Esophagus squamous epithelium (tissue), 5 donors: ENCODE results near the gene CCDC192. TPM values are rescaled to one million over a fixed set of nuclear protein-coding genes. Genes with fewer than 3 reads are reported as not detected.
"Not testable (repeated sequence)": the region's sequence is repeated elsewhere in the genome, so short reads cannot be mapped to it uniquely, and the experiment has no call there.

ENCODE experiments used
- DNase-seq: peaks from one replicate; lab custom pipeline; 2025; lab: John Stamatoyannopoulos, UW
- H3K27ac ChIP-seq, 4 donors: fragments of 200-600 bp; sonication (generic); one replicate each; pipeline ENCODE4 v1.5.1; 2016 to 2019; ENCODE audit warnings: mild to moderate bottlenecking in 1 of 4
- H3K27me3 ChIP-seq, 4 donors: fragments of 200-600 bp; sonication (generic); 1 replicate in 3 of 4; 2 replicates in 1 of 4; pipeline versions ENCODE4 v1.5.1 to v1.6.0; 2017 to 2021; ENCODE audit warnings: antibody characterized with exemption in 1 of 4
- H3K36me3 ChIP-seq, 3 donors: fragments of 200-600 bp; sonication (generic); one replicate each; pipeline ENCODE4 v1.5.1; 2016 to 2019
- H3K4me1 ChIP-seq, 3 donors: fragments of 200-600 bp; sonication (generic); one replicate each; pipeline ENCODE4 v1.5.1; 2017 to 2019
- H3K4me3 ChIP-seq, 4 donors: fragments of 200-600 bp; sonication (generic); 1 replicate in 3 of 4; 2 replicates in 1 of 4; pipeline ENCODE4 v1.5.1; 2016 to 2019; ENCODE audit warnings: mild to moderate bottlenecking in 2 of 4, moderate library complexity in 1 of 4
- H3K9me3 ChIP-seq, 3 donors: fragments of 200-600 bp; sonication (generic); one replicate each; pipeline ENCODE4 v1.5.1; 2016 to 2019
- CTCF ChIP-seq, 6 experiments: fragments of 450-650 bp in 4 of 6; fragments of 200-600 bp in 2 of 6; sonication (generic) in 2 of 6; IDR thresholded peaks; one replicate each; pipeline ENCODE4 v1.5.1; 2016 to 2019; ENCODE audit warnings: antibody characterized with exemption in 6 of 6, mild to moderate bottlenecking in 4 of 6, moderate library complexity in 4 of 6
- POLR2A ChIP-seq, 4 donors: fragments of 450-650 bp; IDR thresholded peaks; one replicate each; pipeline ENCODE4 v1.6.1; 2017; ENCODE audit warnings: antibody characterized with exemption in 4 of 4, mild to moderate bottlenecking in 4 of 4, moderate library complexity in 3 of 4
- WGBS, 2 donors: methylation state at CpG; one replicate each; pipeline ENCODE4 v1.1.5; 2018; 5-methylcytosine and 5-hydroxymethylcytosine counted together
- intact Hi-C: fragments of 100-400 bp; cut with DNase I; formaldehyde crosslinking; loops from one replicate; pipeline ENCODE4 v1.15.0; 2022
- total RNA-seq, 4 donors: library from RNA; depleted of rRNA; stranded (reverse); fragments of >200 nt; gene quantifications; one replicate each; pipeline ENCODE4 v1.1.0, GENCODE V29; 2016
- donor health status: DM: yes; HTN: yes; CAD: no.

Gene CCDC192
- total RNA-seq, 4 donors from 2014 or later: not detected

GRCh38 chr5:127666043-127666716, 37.0 kb upstream of the CCDC192 start:
- H3K4me3 ChIP-seq: no peak overlapping the region
- peaks cover 0 to 9% (median 0%) of the 10 kb centered on the region in 3 donors for H3K4me1 ChIP-seq
- intact Hi-C loops: no loop called here
- H3K27ac ChIP-seq: peak overlapping the region in 1 of 4 donors; percentile 5
- TF ChIP-seq POLR2A (IDR thresholded peaks at IDR 0.05) (no peak), CTCF (IDR thresholded peaks at IDR 0.05) (no peak)
- H3K27me3 ChIP-seq: no peaks in the 10 kb centered on the region
- WGBS, 2 donors: 65 to 91% methylated on average over 3 of the region's 3 CpGs
- H3K9me3 ChIP-seq: no peaks in the 10 kb centered on the region
- H3K36me3 ChIP-seq: no peaks in the 10 kb centered on the region
- DNase-seq: no peak

GRCh38 chr5:127667926-127668325, 35.3 kb upstream of the CCDC192 start:
- intact Hi-C loops: no loop called here
- WGBS, 2 donors: 23 to 27% methylated on average over 3 of the region's 3 CpGs
- Histone ChIP-seq H3K36me3 (no peaks in the 10 kb centered on the region), H3K27ac (no peak overlapping the region), H3K9me3 (no peaks in the 10 kb centered on the region), H3K4me1 (peaks cover 0 to 9% (median 0%) of the 10 kb centered on the region in 3 donors), H3K27me3 (no peaks in the 10 kb centered on the region), H3K4me3 (no peak overlapping the region)
- DNase-seq: no peak
- no peak for TF ChIP-seq POLR2A (IDR thresholded peaks at IDR 0.05)
- TF ChIP-seq CTCF (IDR thresholded peaks at IDR 0.05): no peak

GRCh38 chr5:127671218-127671617, 32.0 kb upstream of the CCDC192 start:
- intact Hi-C loops: no loop called here
- H3K4me3 ChIP-seq: no peak overlapping the region
- H3K27me3 ChIP-seq: no peaks in the 10 kb centered on the region
- H3K4me1 ChIP-seq: no peaks in the 10 kb centered on the region
- no peaks in the 10 kb centered on the region for H3K36me3 ChIP-seq
- TF ChIP-seq CTCF (IDR thresholded peaks at IDR 0.05): no peak
- no peak for TF ChIP-seq POLR2A (IDR thresholded peaks at IDR 0.05)
- 75 to 84% methylated on average over 6 of the region's 6 CpGs for WGBS, 2 donors
- H3K27ac ChIP-seq: no peak overlapping the region
- no peak for DNase-seq
- H3K9me3 ChIP-seq: no peaks in the 10 kb centered on the region

- DNase-seq: no peak
- no peak overlapping the region for H3K27ac ChIP-seq
- H3K36me3 ChIP-seq: no peaks in the 10 kb centered on the region
- TF ChIP-seq CTCF (IDR thresholded peaks at IDR 0.05) (no peak), POLR2A (IDR thresholded peaks at IDR 0.05) (no peak)
- intact Hi-C loops: no loop called here
- 60 to 62% methylated on average over 2 of the region's 2 CpGs for WGBS, 2 donors
- no peaks in the 10 kb centered on the region for H3K9me3 ChIP-seq
- no peak overlapping the region for H3K4me3 ChIP-seq
- no peaks in the 10 kb centered on the region for H3K27me3 ChIP-seq
- no peaks in the 10 kb centered on the region for H3K4me1 ChIP-seq
Observed at GRCh38 chr5:127673117-127673800, 29.9 kb upstream of the CCDC192 start.

- H3K36me3 ChIP-seq, H3K4me3 ChIP-seq, H3K27me3 ChIP-seq, H3K4me1 ChIP-seq, intact Hi-C loops, H3K9me3 ChIP-seq, H3K27ac ChIP-seq, DNase-seq: not testable (repeated sequence)
Observed at GRCh38 chr5:127676951-127677350, 26.2 kb upstream of the CCDC192 start.

GRCh38 chr5:127679691-127680330, 23.4 kb upstream of the CCDC192 start:
- H3K9me3 ChIP-seq, H3K27me3 ChIP-seq, H3K4me1 ChIP-seq, DNase-seq, H3K4me3 ChIP-seq, H3K27ac ChIP-seq, intact Hi-C loops, H3K36me3 ChIP-seq: not testable (repeated sequence)
- WGBS, 2 donors: 51 to 52% methylated on average over 3 of the region's 3 CpGs
